Measurements from ENCODE around the gene DCX. TPM values are rescaled to one million over a fixed set of nuclear protein-coding genes. Genes with fewer than 3 reads are reported as not detected.

DCX gene
- total and polyA plus RNA-seq, 2 donors (not counting 1 experiment from before 2014, with no cell fraction given), result not detected

GRCh38 chrX:111445485-111445884 is 33.5 kb upstream of the DCX start:
- Histone ChIP-seq H3K4me1 (ENCODE audit: control insufficient read depth, extremely low read depth, insufficient read depth, low read length) (no peaks in the 10 kb centered on the region), H3K9ac (ENCODE audit: insufficient read depth, low read length) (no peak overlapping the region), H3K79me2 (ENCODE audit: control insufficient read depth, insufficient read depth, low read length) (no peaks in the 10 kb centered on the region), H3K36me3 (ENCODE audit: control insufficient read depth, insufficient read depth, low read length) (no peaks in the 10 kb centered on the region), H3K9me3 (ENCODE audit: control insufficient read depth, insufficient read depth, low read depth, low read length) (no peaks in the 10 kb centered on the region), H4K20me1 (ENCODE audit: control insufficient read depth, extremely low read depth, insufficient read depth, low read length) (no peaks in the 10 kb centered on the region), H2AFZ (ENCODE audit: low read length) (no peak overlapping the region), H3K27ac (ENCODE audit: insufficient read depth, low read length) (no peak overlapping the region), H3K4me3 (replicated peaks in 1 of 4; ENCODE audit: control extremely low read depth in 1 of 4, insufficient read depth in 1 of 4, low read depth in 3 of 4, low read length in 4 of 4) (no peak overlapping the region), H3K4me2 (ENCODE audit: extremely low read depth, insufficient read depth, low read length) (no peak overlapping the region), H3K27me3 (ENCODE audit: control insufficient read depth, insufficient read depth, low read length) (no peaks in the 10 kb centered on the region)
- DNase-seq (ENCODE audit: low read depth in 2 of 2), result peak; percentile 7 to 34
- TF ChIP-seq EZH2 (IDR thresholded peaks at IDR 0.05; ENCODE audit: low read length, missing control alignments) (no peak), CTCF (conservative IDR thresholded peaks at IDR 0.05 in 1 of 2, IDR thresholded peaks at IDR 0.05 in 1 of 2; ENCODE audit: low read depth in 1 of 2, low read length in 2 of 2) (peak; percentile 24 to 33)

- Histone ChIP-seq H3K36me3 (ENCODE audit: control insufficient read depth, insufficient read depth, low read length) (no peaks in the 10 kb centered on the region), H3K4me3 (replicated peaks in 1 of 4; ENCODE audit: control extremely low read depth in 1 of 4, insufficient read depth in 1 of 4, low read depth in 3 of 4, low read length in 4 of 4) (no peak overlapping the region), H2AFZ (ENCODE audit: low read length) (no peak overlapping the region), H3K27me3 (ENCODE audit: control insufficient read depth, insufficient read depth, low read length) (no peaks in the 10 kb centered on the region), H3K9me3 (ENCODE audit: control insufficient read depth, insufficient read depth, low read depth, low read length) (no peaks in the 10 kb centered on the region), H3K79me2 (ENCODE audit: control insufficient read depth, insufficient read depth, low read length) (no peaks in the 10 kb centered on the region), H4K20me1 (ENCODE audit: control insufficient read depth, extremely low read depth, insufficient read depth, low read length) (no peaks in the 10 kb centered on the region), H3K4me2 (ENCODE audit: extremely low read depth, insufficient read depth, low read length) (no peak overlapping the region), H3K4me1 (ENCODE audit: control insufficient read depth, extremely low read depth, insufficient read depth, low read length) (no peaks in the 10 kb centered on the region), H3K9ac (ENCODE audit: insufficient read depth, low read length) (no peak overlapping the region), H3K27ac (ENCODE audit: insufficient read depth, low read length) (no peak overlapping the region)
- no peak for DNase-seq (ENCODE audit: low read depth in 2 of 2)
- TF ChIP-seq CTCF (conservative IDR thresholded peaks at IDR 0.05 in 1 of 2, IDR thresholded peaks at IDR 0.05 in 1 of 2; ENCODE audit: low read depth in 1 of 2, low read length in 2 of 2) (no peak), EZH2 (IDR thresholded peaks at IDR 0.05; ENCODE audit: low read length, missing control alignments) (no peak)
These were observed 32.9 kb upstream of the DCX start for GRCh38 chrX:111444881-111445280.

GRCh38 chrX:111443946-111444345 is 32.0 kb upstream of the DCX start:
- no peaks in the 10 kb centered on the region for H3K36me3 ChIP-seq (ENCODE audit: control insufficient read depth, insufficient read depth, low read length)
- H4K20me1 ChIP-seq (ENCODE audit: control insufficient read depth, extremely low read depth, insufficient read depth, low read length), result no peaks in the 10 kb centered on the region
- no peaks in the 10 kb centered on the region for H3K27me3 ChIP-seq (ENCODE audit: control insufficient read depth, insufficient read depth, low read length)
- no peak overlapping the region for H3K4me3 ChIP-seq (replicated peaks in 1 of 4; ENCODE audit: control extremely low read depth in 1 of 4, insufficient read depth in 1 of 4, low read depth in 3 of 4, low read length in 4 of 4)
- H2AFZ ChIP-seq (ENCODE audit: low read length), result no peak overlapping the region
- no peak for TF ChIP-seq EZH2 (IDR thresholded peaks at IDR 0.05; ENCODE audit: low read length, missing control alignments)
- TF ChIP-seq CTCF (conservative IDR thresholded peaks at IDR 0.05 in 1 of 2, IDR thresholded peaks at IDR 0.05 in 1 of 2; ENCODE audit: low read depth in 1 of 2, low read length in 2 of 2), result no peak
- no peaks in the 10 kb centered on the region for H3K9me3 ChIP-seq (ENCODE audit: control insufficient read depth, insufficient read depth, low read depth, low read length)
- H3K4me2 ChIP-seq (ENCODE audit: extremely low read depth, insufficient read depth, low read length), result no peak overlapping the region
- DNase-seq (ENCODE audit: low read depth in 2 of 2), result no peak
- H3K4me1 ChIP-seq (ENCODE audit: control insufficient read depth, extremely low read depth, insufficient read depth, low read length), result no peaks in the 10 kb centered on the region
- H3K27ac ChIP-seq (ENCODE audit: insufficient read depth, low read length), result no peak overlapping the region
- H3K79me2 ChIP-seq (ENCODE audit: control insufficient read depth, insufficient read depth, low read length), result no peaks in the 10 kb centered on the region
- H3K9ac ChIP-seq (ENCODE audit: insufficient read depth, low read length), result no peak overlapping the region
